Esophagus muscularis mucosa (tissue), 4 donors: ENCODE measurements around the gene AGBL1. TPM values are rescaled to one million over a fixed set of nuclear protein-coding genes. Genes with fewer than 3 reads are reported as not detected.

Experiments used
- DNase-seq: peaks from one replicate; pipeline ENCODE4 v3.0.0-alpha.2; 2017; ENCODE audit errors: extremely low spot score
- H3K27ac ChIP-seq, 4 donors: fragments of 200-600 bp; sonication (generic); replicated peaks in 1 of 4; 1 replicate in 3 of 4; 2 replicates in 1 of 4; pipeline ENCODE4 v1.5.1; 2016 to 2019; ENCODE audit warnings: mild to moderate bottlenecking in 1 of 4
- H3K27me3 ChIP-seq, 4 donors: fragments of 200-600 bp; sonication (generic); one replicate each; pipeline versions ENCODE4 v1.5.1 to v1.6.0; 2016 to 2019
- H3K36me3 ChIP-seq, 4 donors: fragments of 200-600 bp; sonication (generic); one replicate each; pipeline ENCODE4 v1.5.1; 2016 to 2019
- H3K4me1 ChIP-seq, 4 donors: fragments of 200-600 bp; sonication (generic); one replicate each; pipeline ENCODE4 v1.5.1; 2016 to 2019
- H3K4me3 ChIP-seq, 4 donors: fragments of 200-600 bp; sonication (generic); 1 replicate in 2 of 4; 2 replicates in 2 of 4; pipeline ENCODE4 v1.5.1; 2016 to 2019; ENCODE audit warnings: mild to moderate bottlenecking in 4 of 4, moderate library complexity in 1 of 4
- H3K9me3 ChIP-seq, 4 donors: fragments of 200-600 bp; sonication (generic); 1 replicate in 3 of 4; 2 replicates in 1 of 4; pipeline ENCODE4 v1.5.1; 2016 to 2019
- EP300 ChIP-seq: sonication (generic); formaldehyde crosslinking; IDR thresholded peaks from one replicate; pipeline ENCODE4 v1.6.1; 2017; ENCODE audit warnings: antibody characterized with exemption
- POLR2A ChIP-seq: fragments of 450-650 bp; IDR thresholded peaks from one replicate; pipeline ENCODE4 v1.6.1; 2017; ENCODE audit warnings: antibody characterized with exemption, moderate library complexity, mild to moderate bottlenecking, low read depth
- POLR2AphosphoS5 ChIP-seq, 2 donors: sonication (generic); formaldehyde crosslinking; IDR thresholded peaks; one replicate each; pipeline ENCODE4 v1.6.1; 2017; ENCODE audit warnings: antibody characterized with exemption in 2 of 2
- WGBS: methylation state at CpG from one replicate; pipeline ENCODE4 v1.1.5; 2018; 5-methylcytosine and 5-hydroxymethylcytosine counted together
- intact Hi-C: fragments of 100-400 bp; cut with DNase I; formaldehyde crosslinking; loops from one replicate; pipeline ENCODE4 v1.15.1; 2023
- total RNA-seq, 4 donors: library from RNA; depleted of rRNA; stranded (reverse); fragments of >200 nt; gene quantifications; one replicate each; pipeline versions ENCODE4 v1.1.0 to v1.2.1, GENCODE V29; 2016
- TF ChIP-seq, protein P1 (sequence below), 3 experiments: fragments of 200-600 bp in 2 of 3; fragments of 450-650 bp in 1 of 3; sonication (generic) in 2 of 3; IDR thresholded peaks; one replicate each; pipeline ENCODE4 v1.5.1; 2017 to 2019; ENCODE audit warnings: antibody characterized with exemption in 3 of 3, mild to moderate bottlenecking in 2 of 3, moderate library complexity in 1 of 3

AGBL1 gene
- total RNA-seq, 4 donors from 2014 or later, result 0.06 TPM; not detected in 3

DNA sequence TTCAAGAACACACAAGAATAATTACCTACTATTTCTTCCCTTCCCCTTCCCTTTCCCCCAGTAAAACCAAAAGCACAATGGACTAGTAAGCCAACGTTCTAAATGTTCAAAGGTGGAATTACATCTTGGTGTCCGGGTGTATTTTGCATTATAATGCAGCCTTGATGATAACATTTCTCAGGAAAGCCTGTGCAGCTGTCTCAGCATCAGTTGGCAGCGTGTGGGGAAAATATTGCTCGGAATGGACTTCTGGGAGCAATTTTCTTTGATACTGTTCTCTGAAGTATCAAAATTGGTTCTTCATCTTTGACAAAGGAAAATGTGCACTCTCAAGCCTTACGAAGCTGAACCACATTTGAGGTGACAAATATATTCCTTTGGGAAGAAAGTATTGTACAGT, 198.9 kb downstream of the AGBL1 start:
- no peaks in the 10 kb centered on the region for H3K27me3 ChIP-seq
- no peak for DNase-seq
- H3K27ac ChIP-seq, result no peak overlapping the region
- TF ChIP-seq EP300, result no peak
- TF ChIP-seq, protein P1, sequence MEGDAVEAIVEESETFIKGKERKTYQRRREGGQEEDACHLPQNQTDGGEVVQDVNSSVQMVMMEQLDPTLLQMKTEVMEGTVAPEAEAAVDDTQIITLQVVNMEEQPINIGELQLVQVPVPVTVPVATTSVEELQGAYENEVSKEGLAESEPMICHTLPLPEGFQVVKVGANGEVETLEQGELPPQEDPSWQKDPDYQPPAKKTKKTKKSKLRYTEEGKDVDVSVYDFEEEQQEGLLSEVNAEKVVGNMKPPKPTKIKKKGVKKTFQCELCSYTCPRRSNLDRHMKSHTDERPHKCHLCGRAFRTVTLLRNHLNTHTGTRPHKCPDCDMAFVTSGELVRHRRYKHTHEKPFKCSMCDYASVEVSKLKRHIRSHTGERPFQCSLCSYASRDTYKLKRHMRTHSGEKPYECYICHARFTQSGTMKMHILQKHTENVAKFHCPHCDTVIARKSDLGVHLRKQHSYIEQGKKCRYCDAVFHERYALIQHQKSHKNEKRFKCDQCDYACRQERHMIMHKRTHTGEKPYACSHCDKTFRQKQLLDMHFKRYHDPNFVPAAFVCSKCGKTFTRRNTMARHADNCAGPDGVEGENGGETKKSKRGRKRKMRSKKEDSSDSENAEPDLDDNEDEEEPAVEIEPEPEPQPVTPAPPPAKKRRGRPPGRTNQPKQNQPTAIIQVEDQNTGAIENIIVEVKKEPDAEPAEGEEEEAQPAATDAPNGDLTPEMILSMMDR (IDR thresholded peaks at IDR 0.05), result no peak
- TF ChIP-seq POLR2AphosphoS5 (IDR thresholded peaks at IDR 0.05), result no peak
- TF ChIP-seq POLR2A, result no peak
- H3K4me3 ChIP-seq, result no peak overlapping the region
- no peaks in the 10 kb centered on the region for H3K9me3 ChIP-seq
- no peaks in the 10 kb centered on the region for H3K4me1 ChIP-seq
- no peaks in the 10 kb centered on the region for H3K36me3 ChIP-seq
- intact Hi-C loops, result no loop called here
- 75% methylated on average over 5 of the region's 5 CpGs for WGBS

DNA sequence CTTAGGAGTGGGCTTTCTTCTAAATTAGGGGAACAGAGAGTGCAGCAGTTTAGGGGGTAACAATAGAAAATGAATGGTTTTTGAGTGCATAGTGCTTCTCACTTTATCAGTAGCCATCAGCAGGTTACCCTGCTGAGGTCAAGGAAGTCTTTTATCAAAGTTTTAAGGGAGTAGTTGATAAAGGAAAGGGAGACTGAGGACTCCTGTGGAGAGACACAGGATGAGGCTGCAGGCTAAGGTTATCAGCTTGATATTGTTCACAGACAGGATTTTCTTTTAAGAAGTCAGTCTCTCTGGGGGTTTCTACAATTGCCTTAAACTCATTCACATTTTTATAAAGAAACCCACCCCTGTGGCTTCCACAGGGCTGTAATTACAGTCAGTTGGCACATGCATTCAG, 205.0 kb downstream of the AGBL1 start:
- no peaks in the 10 kb centered on the region for H3K4me1 ChIP-seq
- no peaks in the 10 kb centered on the region for H3K9me3 ChIP-seq
- TF ChIP-seq POLR2A (no peak), EP300 (no peak), POLR2AphosphoS5 (IDR thresholded peaks at IDR 0.05) (no peak)
- TF ChIP-seq, protein P1 (IDR thresholded peaks at IDR 0.05), result no peak
- H3K4me3 ChIP-seq, result no peak overlapping the region
- no peaks in the 10 kb centered on the region for H3K27me3 ChIP-seq
- no peak for DNase-seq
- no peak overlapping the region for H3K27ac ChIP-seq
- intact Hi-C loops, result no loop called here
- H3K36me3 ChIP-seq, result no peaks in the 10 kb centered on the region

DNA sequence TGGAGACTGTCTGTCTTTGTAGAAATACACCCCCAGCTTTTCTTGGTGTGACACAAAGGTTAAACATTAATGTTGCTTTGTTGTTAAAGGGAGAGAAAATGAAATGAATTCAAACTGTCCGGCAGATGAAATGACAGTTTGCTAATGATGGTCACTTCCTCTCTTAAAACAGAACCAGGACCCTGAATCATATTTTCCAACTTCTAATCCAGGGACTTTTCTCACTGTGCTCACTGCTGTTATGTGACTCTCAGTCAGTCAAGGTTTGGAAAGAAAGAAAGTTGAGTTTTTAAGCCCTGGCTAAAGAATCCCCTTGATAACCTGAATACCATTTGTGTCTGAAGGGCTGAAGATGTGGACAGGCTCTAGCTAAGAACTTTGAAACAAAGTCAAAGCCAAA, 215.8 kb downstream of the AGBL1 start:
- no peaks in the 10 kb centered on the region for H3K27me3 ChIP-seq

DNA sequence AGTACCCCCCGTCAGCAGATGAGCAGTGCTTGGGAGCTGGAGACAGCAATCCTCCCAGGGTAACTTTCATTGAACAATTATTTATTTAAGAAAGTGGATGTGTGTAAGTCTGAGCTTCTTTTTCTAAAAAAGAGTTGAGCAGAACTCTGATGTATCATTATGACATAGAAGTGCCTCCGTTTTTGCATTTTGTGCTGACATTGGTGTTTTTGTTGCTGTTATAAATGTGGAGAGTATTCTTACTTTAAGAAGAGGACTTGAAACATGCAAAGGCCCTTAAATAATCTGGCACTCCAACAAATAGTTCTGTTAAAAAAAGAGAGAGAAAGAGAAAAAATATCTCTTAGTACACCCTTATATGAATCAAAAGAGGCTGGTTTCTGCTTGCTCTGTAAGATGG, 217.1 kb downstream of the AGBL1 start:
- Histone ChIP-seq H3K4me3 (no peak overlapping the region), H3K9me3 (no peaks in the 10 kb centered on the region), H3K36me3 (no peaks in the 10 kb centered on the region), H3K27me3 (no peaks in the 10 kb centered on the region), H3K27ac (no peak overlapping the region), H3K4me1 (no peaks in the 10 kb centered on the region)
- TF ChIP-seq, protein P1 (IDR thresholded peaks at IDR 0.05), result no peak
- no peak for TF ChIP-seq POLR2AphosphoS5 (IDR thresholded peaks at IDR 0.05)
- no peak for TF ChIP-seq POLR2A
- no peak for TF ChIP-seq EP300
- intact Hi-C loops, result no loop called here
- no peak for DNase-seq
- WGBS, result 69% methylated on average over 2 of the region's 2 CpGs

More for the DNA sequence above, 215.8 kb downstream of the AGBL1 start:
- Histone ChIP-seq H3K27ac (no peak overlapping the region), H3K36me3 (no peaks in the 10 kb centered on the region), H3K4me1 (no peaks in the 10 kb centered on the region), H3K4me3 (no peak overlapping the region), H3K9me3 (no peaks in the 10 kb centered on the region)
- 39% methylated on average over 1 of the region's 1 CpG for WGBS
- intact Hi-C loops, result no loop called here
- DNase-seq, result no peak
- TF ChIP-seq, protein P1 (IDR thresholded peaks at IDR 0.05), result no peak
- TF ChIP-seq POLR2AphosphoS5 (IDR thresholded peaks at IDR 0.05), result no peak
- TF ChIP-seq POLR2A, result no peak
- TF ChIP-seq EP300, result no peak

DNA sequence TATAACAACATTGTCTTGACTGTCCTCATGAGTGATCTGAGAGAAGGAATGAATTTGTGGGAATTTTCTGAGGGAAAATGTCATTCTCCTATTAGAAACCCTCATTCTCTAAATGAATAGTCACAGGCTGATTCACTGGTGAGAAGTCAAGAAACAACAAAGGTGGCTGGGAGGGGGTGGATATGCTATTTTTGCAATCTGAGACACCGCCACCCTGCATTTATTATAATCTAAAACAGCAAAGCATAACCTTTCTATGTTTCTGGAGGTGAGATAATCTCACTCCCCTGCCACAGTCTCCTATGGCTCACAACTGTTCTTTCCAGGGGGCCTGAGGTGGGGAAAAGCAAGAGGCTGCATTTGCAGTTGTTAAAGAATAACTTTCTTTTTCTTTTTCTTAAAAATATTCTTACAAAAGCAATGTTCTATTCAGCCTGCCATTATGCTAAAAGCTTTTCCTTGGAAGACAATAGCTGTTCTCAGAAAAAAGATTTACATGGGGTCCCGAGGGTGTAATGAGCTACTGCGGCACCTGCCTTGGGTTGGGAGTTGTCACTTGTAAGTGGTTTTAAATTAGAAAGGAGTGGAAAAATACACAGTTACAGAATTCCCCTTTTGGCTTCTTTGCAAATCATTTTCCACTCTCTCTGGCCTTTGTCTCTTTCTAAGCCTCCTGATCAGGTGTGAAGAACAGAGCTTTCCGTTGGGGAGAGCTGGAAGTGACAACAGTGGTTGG, 220.9 kb downstream of the AGBL1 start:
- Histone ChIP-seq H3K27ac (no peak overlapping the region), H3K9me3 (no peaks in the 10 kb centered on the region), H3K36me3 (no peaks in the 10 kb centered on the region), H3K4me3 (no peak overlapping the region), H3K27me3 (no peaks in the 10 kb centered on the region), H3K4me1 (no peaks in the 10 kb centered on the region)
- TF ChIP-seq POLR2A (no peak), POLR2AphosphoS5 (IDR thresholded peaks at IDR 0.05) (no peak), EP300 (no peak)
- TF ChIP-seq, protein P1 (IDR thresholded peaks at IDR 0.05), result no peak
- no peak for DNase-seq
- intact Hi-C loops, result no loop called here
- WGBS, result 77% methylated on average over 4 of the region's 4 CpGs
